Prostate gland (tissue), 2 donors: ENCODE measurements around the gene PLXDC1.

Source experiments
- POLR2A ChIP-seq: fragments of 450-650 bp; IDR thresholded peaks from one replicate; pipeline ENCODE4 v1.6.1; 2016; ENCODE audit warnings: antibody characterized with exemption, mild to moderate bottlenecking
- TF ChIP-seq, protein P1 (sequence below), 4 experiments: fragments of 200-600 bp in 2 of 4; fragments of 450-650 bp in 2 of 4; sonication (generic) in 2 of 4; IDR thresholded peaks; 1 replicate in 3 of 4; 2 replicates in 1 of 4; pipeline ENCODE4 v1.5.1; 2016 to 2019; ENCODE audit warnings: antibody characterized with exemption in 4 of 4, mild to moderate bottlenecking in 2 of 4, moderate library complexity in 2 of 4

DNA sequence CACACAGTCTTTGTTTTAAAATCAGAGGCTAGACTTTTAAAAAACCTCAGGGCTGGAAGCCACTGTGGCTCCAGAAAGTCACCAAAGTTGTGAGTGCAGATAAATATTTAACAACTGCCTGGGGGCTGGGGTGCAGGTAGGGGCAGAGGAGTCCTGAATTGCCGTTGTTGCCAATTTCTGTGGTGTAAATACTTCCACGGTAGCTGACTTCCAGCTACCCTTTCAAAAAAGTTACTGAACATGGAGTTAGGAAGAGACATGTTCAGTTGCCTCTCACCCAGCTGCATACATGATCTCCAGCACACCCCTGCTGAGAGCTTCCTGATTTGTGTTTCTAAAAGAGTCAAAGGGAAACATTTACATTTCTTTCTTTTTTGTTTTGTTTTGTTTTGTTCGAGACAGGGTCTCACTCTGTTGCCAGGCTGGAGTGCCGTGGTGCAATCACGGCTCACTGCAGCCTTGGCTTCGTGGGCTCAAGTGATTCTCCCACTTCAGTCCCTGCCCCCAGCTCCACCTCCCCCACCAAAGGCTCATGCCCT lies 58.7 kb downstream of the PLXDC1 start:
- TF ChIP-seq POLR2A = no peak
- TF ChIP-seq, protein P1, sequence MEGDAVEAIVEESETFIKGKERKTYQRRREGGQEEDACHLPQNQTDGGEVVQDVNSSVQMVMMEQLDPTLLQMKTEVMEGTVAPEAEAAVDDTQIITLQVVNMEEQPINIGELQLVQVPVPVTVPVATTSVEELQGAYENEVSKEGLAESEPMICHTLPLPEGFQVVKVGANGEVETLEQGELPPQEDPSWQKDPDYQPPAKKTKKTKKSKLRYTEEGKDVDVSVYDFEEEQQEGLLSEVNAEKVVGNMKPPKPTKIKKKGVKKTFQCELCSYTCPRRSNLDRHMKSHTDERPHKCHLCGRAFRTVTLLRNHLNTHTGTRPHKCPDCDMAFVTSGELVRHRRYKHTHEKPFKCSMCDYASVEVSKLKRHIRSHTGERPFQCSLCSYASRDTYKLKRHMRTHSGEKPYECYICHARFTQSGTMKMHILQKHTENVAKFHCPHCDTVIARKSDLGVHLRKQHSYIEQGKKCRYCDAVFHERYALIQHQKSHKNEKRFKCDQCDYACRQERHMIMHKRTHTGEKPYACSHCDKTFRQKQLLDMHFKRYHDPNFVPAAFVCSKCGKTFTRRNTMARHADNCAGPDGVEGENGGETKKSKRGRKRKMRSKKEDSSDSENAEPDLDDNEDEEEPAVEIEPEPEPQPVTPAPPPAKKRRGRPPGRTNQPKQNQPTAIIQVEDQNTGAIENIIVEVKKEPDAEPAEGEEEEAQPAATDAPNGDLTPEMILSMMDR (IDR thresholded peaks at IDR 0.05) = no peak
